HepG2 (cell line): Measurements from ENCODE around the gene HDLBP. TPM values are rescaled to one million over a fixed set of nuclear protein-coding genes. Genes with fewer than 3 reads are reported as not detected.

Experiments
- ARID2 ChIP-seq: sonication (generic); formaldehyde crosslinking; IDR thresholded peaks from 2 replicates; pipeline ENCODE4 v1.8.1; 2022; ENCODE audit warnings: mild to moderate bottlenecking, missing genetic modification reagents, borderline replicate concordance
- DPF2 ChIP-seq: sonication (generic); formaldehyde crosslinking; IDR thresholded peaks from 2 replicates; pipeline ENCODE4 v1.4.0; 2020; ENCODE audit warnings: mild to moderate bottlenecking, low read depth, missing genetic modification reagents, borderline replicate concordance
- EED ChIP-seq: sonication (generic); formaldehyde crosslinking; IDR thresholded peaks from 2 replicates; pipeline ENCODE4 v1.5.0; 2020; ENCODE audit warnings: mild to moderate bottlenecking, missing genetic modification reagents
- FOXP1 ChIP-seq, 2 experiments: fragments of 450-650 bp in 1 of 2; IDR thresholded peaks; 2 replicates each; pipeline ENCODE4 v1.6.1; 2017 to 2018; ENCODE audit warnings: antibody characterized with exemption in 1 of 2
- MAFK ChIP-seq, 2 experiments: IDR thresholded peaks in 1 of 2; conservative IDR thresholded peaks in 1 of 2; 2 replicates each; pipeline ENCODE4 v1.6.1; 2011; ENCODE audit warnings: improper control_type of control experiment in 2 of 2, low read length in 2 of 2
- MTA1 ChIP-seq: sonication (generic); formaldehyde crosslinking; IDR thresholded peaks from 2 replicates; pipeline ENCODE4 v1.4.0; 2020; ENCODE audit warnings: missing genetic modification reagents, mild to moderate bottlenecking, borderline replicate concordance
- PRDM10 ChIP-seq: sonication (generic); formaldehyde crosslinking; IDR thresholded peaks from 2 replicates; pipeline ENCODE4 v1.4.0; 2020; ENCODE audit warnings: low read depth, missing genetic modification reagents
- RXRB ChIP-seq: IDR thresholded peaks from 2 replicates; pipeline ENCODE4 v1.6.1; 2016; ENCODE audit warnings: borderline replicate concordance, missing genetic modification reagents, missing compliant biosample characterization
- SMAD1 ChIP-seq: sonication (generic); formaldehyde crosslinking; IDR thresholded peaks from 2 replicates; pipeline ENCODE4 v1.4.0; 2020; ENCODE audit warnings: missing genetic modification reagents, low read depth, mild to moderate bottlenecking, borderline replicate concordance
- SP4 ChIP-seq: sonication (generic); formaldehyde crosslinking; IDR thresholded peaks from 2 replicates; pipeline ENCODE4 v1.8.1; 2023; ENCODE audit warnings: mild to moderate bottlenecking, missing genetic modification reagents
- TCF7 ChIP-seq: sonication (generic); IDR thresholded peaks from 2 replicates; pipeline ENCODE4 v1.6.1; 2016; ENCODE audit warnings: antibody characterized with exemption, low read depth
- YEATS4 ChIP-seq: sonication (generic); formaldehyde crosslinking; IDR thresholded peaks from 2 replicates; pipeline ENCODE4 v1.4.0; 2020; ENCODE audit warnings: missing genetic modification reagents, borderline replicate concordance
- ZBTB33 ChIP-seq: sonication (generic); formaldehyde crosslinking; IDR thresholded peaks from 2 replicates; pipeline ENCODE4 v1.4.0; 2020; ENCODE audit warnings: missing genetic modification reagents
- ZFP36 ChIP-seq: fragments of 150-350 bp; IDR thresholded peaks from 2 replicates; pipeline ENCODE4 v1.6.1; 2018; ENCODE audit warnings: borderline replicate concordance, low read length, low read depth; ENCODE audit not compliant: partially characterized antibody
- ZFP41 ChIP-seq: sonication (generic); formaldehyde crosslinking; IDR thresholded peaks from 2 replicates; pipeline ENCODE4 v1.4.0; 2020; ENCODE audit warnings: mild to moderate bottlenecking, missing genetic modification reagents, borderline replicate concordance
- ZIK1 ChIP-seq: sonication (generic); formaldehyde crosslinking; IDR thresholded peaks from 2 replicates; pipeline ENCODE4 v1.5.0; 2020; ENCODE audit warnings: mild to moderate bottlenecking, low read depth, missing genetic modification reagents, borderline replicate concordance
- ZMYM2 ChIP-seq: sonication (generic); formaldehyde crosslinking; IDR thresholded peaks from 2 replicates; pipeline ENCODE4 v1.8.0; 2022; ENCODE audit warnings: mild to moderate bottlenecking, missing genetic modification reagents
- ZSCAN31 ChIP-seq: sonication (generic); formaldehyde crosslinking; IDR thresholded peaks from 2 replicates; pipeline ENCODE4 v1.5.0; 2020; ENCODE audit warnings: low read depth, mild to moderate bottlenecking, missing genetic modification reagents
- polyA plus RNA-seq, 8 experiments: library from polyadenylated mRNA; depleted of rRNA in 3 of 8; stranded (reverse) in 7 of 8; unstranded in 1 of 8; fragments of >200 nt; fragmentation: Illumina TruSeq in 4 of 8; extraction: Trizol in 4 of 8; gene quantifications; 2 replicates each; pipeline versions ENCODE4 v1.2.1 to v1.2.3, GENCODE V29; 2011 to 2016; ENCODE audit warnings: low read depth in 4 of 8, missing spikeins in 1 of 8, mixed read lengths in 1 of 8; ENCODE audit not compliant: insufficient read depth in 1 of 8
- total RNA-seq, 5 experiments: library from RNA; depleted of rRNA; stranded (reverse); fragments of >200 nt; fragmentation: Illumina TruSeq; extraction: Trizol; gene quantifications; 2 replicates each; pipeline ENCODE4 v1.2.3, GENCODE V29; 2016; ENCODE audit warnings: low read depth in 1 of 5
- TF ChIP-seq, protein P1 (sequence below): sonication (generic); formaldehyde crosslinking; IDR thresholded peaks from 2 replicates; pipeline ENCODE4 v1.5.0; 2020; ENCODE audit warnings: missing genetic modification reagents
- TF ChIP-seq, protein P2 (sequence below): sonication (generic); formaldehyde crosslinking; IDR thresholded peaks from 2 replicates; pipeline ENCODE4 v1.5.1; 2020; ENCODE audit warnings: mild to moderate bottlenecking, missing genetic modification reagents, borderline replicate concordance

HDLBP gene
- total and polyA plus RNA-seq, 2 of the 13 experiments (the other 11 are each of a cell fraction or from before 2014, with no cell fraction given): 464 to 707 TPM

DNA sequence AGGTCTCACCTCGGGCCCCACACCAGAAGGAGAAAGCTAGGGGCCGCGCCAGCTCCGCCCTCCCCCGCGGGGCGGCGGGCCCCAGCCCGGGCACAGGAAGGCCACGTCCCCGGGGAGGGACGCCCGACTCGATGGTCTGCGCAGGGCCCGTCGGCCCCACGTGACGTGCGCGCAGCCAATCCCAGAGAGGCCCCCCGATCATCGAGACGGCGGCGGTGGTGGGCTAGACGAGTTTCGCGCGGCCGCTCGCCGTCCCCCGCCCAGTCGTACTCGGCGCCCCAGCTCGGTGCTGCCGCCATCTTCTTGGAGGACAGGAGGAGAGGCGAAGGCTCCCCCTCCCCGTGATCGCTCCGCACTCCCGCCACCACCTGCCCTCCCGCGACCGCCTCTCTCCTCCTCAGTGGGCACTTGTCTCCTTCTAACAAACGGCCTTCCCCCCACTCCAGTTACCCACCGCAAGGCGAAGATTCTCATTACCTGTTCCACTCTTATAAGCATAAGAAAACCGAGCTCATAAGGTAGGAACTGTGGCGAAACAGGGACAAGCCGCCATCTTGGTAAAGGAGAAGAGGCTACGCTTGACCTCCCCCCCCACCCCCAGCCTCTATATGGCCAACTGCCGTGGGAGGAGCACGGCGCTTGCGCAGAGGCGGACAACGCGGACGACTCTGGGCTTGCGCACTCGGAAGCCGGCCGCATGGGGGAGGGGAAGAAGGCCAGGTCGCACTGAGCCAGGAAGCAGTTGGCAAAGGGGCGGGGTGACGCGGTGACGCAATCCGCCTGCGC lies at the start of gene HDLBP (continued):
- peak; percentile 97 for TF ChIP-seq YEATS4 (CRISPR knock-in tag)
- TF ChIP-seq ARID2: 0 out of 2 replicates have a peak, but pooled peaks have one; percentile 78
- no peak for TF ChIP-seq SMAD1 (CRISPR knock-in tag)
- TF ChIP-seq RXRB: peak; percentile 47; the same call in 1 of the 2 replicates
- no peak for TF ChIP-seq MAFK (conservative IDR thresholded peaks at IDR 0.05 in 1 of 2, IDR thresholded peaks at IDR 0.05 in 1 of 2; ENCODE audit: low read length in 2 of 2)
- TF ChIP-seq MTA1: peak; percentile 94
- no peak for TF ChIP-seq SP4 (CRISPR knock-in tag)
- TF ChIP-seq, protein P1, sequence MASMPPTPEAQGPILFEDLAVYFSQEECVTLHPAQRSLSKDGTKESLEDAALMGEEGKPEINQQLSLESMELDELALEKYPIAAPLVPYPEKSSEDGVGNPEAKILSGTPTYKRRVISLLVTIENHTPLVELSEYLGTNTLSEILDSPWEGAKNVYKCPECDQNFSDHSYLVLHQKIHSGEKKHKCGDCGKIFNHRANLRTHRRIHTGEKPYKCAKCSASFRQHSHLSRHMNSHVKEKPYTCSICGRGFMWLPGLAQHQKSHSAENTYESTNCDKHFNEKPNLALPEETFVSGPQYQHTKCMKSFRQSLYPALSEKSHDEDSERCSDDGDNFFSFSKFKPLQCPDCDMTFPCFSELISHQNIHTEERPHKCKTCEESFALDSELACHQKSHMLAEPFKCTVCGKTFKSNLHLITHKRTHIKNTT (CRISPR knock-in tag): no peak
- TF ChIP-seq FOXP1 (IDR thresholded peaks at IDR 0.05): no peak
- TF ChIP-seq FOXP1 (CRISPR knock-in tag; IDR thresholded peaks at IDR 0.05): 0 out of 2 replicates have a peak, but pooled peaks have one; percentile 29
- TF ChIP-seq TCF7: no peak
- no peak for TF ChIP-seq ZFP41 (CRISPR knock-in tag)
- TF ChIP-seq, protein P2, sequence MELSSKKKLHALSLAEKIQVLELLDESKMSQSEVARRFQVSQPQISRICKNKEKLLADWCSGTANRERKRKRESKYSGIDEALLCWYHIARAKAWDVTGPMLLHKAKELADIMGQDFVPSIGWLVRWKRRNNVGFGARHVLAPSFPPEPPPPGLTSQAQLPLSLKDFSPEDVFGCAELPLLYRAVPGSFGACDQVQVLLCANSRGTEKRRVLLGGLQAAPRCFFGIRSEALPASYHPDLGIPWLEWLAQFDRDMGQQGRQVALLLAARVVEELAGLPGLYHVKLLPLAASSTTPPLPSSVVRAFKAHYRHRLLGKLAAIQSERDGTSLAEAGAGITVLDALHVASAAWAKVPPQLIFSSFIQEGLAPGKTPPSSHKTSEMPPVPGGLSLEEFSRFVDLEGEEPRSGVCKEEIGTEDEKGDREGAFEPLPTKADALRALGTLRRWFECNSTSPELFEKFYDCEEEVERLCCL: no peak
- no peak for TF ChIP-seq DPF2
- TF ChIP-seq EED: no peak
- TF ChIP-seq ZFP36: no peak
- peak; percentile 69; the same call in 1 of the 2 replicates for TF ChIP-seq ZSCAN31
- no peak for TF ChIP-seq ZBTB33 (CRISPR knock-in tag)
- no peak for TF ChIP-seq ZMYM2
- peak; percentile 83; the same call in 1 of the 2 replicates for TF ChIP-seq ZIK1 (CRISPR knock-in tag)
- TF ChIP-seq PRDM10 (CRISPR knock-in tag): peak; percentile 31
